NCI-H510A treated with DMSO at 0.1 percent for 48 hours (cell line): Measurements from ENCODE around the gene PPM1H.

Experiments
- DNase-seq: peaks from one replicate; lab custom pipeline; 2025; lab: John Stamatoyannopoulos, UW

The PPM1H gene

DNA sequence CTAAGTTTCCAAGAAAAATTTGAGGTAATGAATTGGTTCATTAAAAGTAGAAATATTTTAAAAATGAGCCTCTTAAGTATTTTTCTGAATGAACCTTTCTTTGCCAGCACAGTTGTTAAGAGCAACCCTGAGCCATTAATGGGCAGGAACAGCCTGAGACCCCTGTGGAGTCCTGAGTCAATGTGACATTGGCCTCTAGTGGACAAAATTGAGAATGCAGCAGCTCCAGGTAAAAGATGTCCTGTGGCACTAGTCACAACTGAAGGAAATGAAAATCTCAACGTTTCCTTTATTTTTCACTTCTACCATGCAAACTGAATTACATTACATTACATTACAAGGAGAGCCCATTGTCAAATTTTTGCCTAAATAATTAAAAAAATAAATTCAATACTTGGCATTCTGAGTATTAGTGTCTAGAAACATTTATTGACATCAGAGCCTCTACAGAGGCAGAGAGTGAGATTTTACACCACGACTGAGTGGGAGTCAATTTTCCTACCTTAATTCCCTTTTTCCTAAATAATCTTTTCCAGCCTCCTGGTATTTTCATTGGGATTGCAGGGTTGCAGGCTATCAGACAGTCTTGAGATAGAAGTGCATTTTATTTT is 135.7 kb downstream of the PPM1H start:
- peak; percentile 80 for DNase-seq

DNA sequence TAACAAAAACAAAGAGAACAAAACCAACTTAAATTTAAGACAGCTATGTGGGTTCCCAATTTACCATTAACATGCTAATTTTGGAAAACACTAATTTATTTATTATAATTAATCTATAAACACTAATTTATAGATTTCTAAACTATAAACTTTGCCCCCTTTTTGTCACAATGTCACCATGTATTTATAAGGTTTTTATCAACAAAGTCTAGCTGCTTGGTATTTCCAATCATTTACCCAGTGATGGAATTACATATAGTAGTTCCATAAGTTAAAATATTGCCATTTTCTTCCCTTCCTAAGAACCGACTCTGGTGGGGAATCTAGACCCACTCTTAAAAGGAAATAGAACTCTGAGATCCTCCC is 140.7 kb downstream of the PPM1H start:
- no peak for DNase-seq

- DNase-seq, result peak; percentile 76
Measured at GRCh38 chr12:62793256-62794217, 141.4 kb downstream of the PPM1H start.

GRCh38 chr12:62792236-62792870 is 142.6 kb downstream of the PPM1H start:
- DNase-seq, result no peak

GRCh38 chr12:62789851-62790250 is 145.1 kb downstream of the PPM1H start:
- no peak for DNase-seq

DNA sequence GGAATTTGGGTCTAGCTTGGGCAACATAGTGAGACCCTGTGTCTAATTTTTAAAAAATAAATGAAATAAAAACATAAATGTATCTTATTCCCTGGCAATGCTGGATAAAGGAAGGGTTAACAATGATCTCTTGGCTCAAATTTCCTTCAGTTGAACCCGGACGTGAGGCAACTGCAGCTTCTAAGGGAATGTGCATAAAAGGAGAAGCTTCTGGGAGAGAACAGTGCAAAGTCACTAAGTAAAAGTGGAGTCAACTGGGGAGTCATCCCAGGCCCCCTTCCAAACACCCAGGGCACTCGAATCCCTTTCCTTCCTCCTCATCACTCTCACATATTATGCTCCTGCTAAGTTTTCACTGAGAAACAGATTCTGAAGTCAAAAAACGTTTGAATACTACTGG is 147.3 kb downstream of the PPM1H start:
- no peak for DNase-seq

- no peak for DNase-seq
Measured at GRCh38 chr12:62787023-62787422, 147.9 kb downstream of the PPM1H start.

DNA sequence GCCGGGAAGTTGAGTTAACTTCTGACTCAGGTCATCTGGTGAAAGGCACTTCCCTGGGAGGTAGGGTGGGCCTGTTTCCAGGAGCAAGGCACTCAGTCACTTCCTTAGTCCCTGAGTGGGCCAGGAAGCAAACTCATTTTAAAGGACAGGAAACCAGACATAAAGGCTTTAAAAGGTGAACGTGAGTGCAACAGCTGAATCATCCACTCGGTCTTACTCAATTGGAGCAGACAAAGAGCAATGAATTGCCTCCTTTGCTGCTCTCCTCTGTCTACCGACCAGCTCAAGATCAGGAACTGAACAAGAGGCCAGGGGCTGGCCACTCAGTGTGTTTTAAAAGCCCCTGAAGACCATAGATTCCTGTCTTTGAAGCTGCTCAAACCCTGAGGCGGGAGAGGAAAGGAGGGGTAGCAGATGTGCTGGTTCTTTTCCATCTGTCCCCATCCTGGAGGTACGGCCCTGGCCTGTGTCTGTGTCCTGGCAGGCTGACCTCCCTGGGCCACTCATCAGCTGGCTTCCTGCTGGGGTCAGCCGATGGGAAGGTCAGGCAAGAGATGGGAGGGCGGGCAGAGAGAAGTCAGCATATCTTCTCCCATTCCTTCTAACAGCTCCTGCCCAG is 148.9 kb downstream of the PPM1H start:
- DNase-seq, result no peak

GRCh38 chr12:62784576-62784975 is 150.4 kb downstream of the PPM1H start:
- DNase-seq, result no peak

DNA sequence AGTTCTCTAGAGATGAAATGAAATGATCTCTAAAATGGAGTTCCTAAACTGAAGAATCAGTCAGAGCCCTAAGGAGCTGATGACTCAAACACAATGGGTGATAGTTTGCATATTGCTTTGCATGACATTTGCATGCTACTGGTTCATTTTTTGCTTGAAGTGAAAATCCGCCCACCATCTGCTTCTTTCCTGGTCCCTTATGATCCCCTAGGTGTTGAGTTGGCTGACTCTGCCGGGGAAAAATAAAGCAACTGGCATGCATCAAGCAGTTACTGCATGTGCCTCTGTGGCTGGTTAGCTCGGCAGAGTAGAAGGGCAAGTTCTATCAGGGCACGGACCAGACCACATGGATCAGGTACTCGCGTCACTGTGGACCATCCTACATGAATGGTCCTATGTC is 151.1 kb downstream of the PPM1H start:
- DNase-seq, result no peak

DNA sequence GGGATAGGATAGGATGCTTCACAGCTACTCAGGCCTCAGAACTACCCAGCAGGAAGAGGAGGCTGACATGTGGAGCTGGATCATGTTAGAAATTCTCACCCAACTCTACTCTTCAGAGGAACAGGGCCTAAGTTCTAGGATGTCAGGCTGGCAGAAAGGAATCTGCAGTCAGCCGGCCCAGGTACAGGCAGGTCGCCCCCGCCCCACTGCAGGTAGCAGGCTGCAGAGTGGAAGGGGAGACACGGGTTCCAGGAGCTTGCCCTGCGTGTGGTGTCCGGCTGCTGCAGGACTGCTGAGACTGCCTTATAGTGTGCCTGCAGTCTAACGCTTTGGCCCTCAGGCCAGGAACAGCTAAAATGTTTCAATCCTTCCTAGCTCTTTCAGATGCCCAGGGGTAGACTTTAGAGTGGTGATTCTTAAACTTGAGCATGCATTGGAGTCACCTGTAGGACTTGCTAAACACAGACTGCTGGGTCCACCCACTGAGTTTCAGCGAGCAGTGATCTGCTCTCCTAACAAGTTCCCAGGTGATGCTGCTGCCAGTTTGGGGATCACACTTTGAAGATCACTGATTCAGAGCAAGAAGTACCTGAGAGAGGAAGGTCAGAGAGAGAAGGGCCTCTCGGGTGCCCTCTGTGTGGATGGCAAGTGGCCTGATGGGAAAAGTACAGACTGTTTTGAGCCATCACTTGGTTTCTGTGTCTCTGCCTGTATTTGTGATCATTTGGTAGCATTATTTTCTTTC is 153.6 kb downstream of the PPM1H start:
- DNase-seq, result no peak

GRCh38 chr12:62779488-62779887 is 155.5 kb downstream of the PPM1H start:
- DNase-seq, result no peak

DNA sequence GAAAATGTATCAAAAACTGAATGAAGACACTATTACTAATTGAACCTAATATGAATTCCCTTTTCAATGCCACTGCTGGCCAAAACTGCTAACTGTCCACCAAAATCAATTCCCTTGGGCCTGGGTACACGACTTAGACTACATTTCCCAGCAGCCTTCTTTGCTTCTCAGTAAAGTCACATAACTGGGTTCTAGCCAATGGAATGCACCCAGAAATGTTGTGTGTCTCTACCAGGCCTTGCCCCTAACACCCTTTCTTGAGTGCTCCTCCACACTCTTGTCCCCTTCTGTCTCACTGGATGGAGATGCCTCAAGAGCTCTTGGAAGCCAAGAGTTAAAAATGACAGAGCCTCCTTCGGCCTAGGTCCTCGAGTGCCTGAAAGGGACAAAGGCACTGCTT is 156.8 kb downstream of the PPM1H start:
- DNase-seq, result no peak

GRCh38 chr12:62776997-62777396 is 158.0 kb downstream of the PPM1H start:
- peak; percentile 12 for DNase-seq

DNA sequence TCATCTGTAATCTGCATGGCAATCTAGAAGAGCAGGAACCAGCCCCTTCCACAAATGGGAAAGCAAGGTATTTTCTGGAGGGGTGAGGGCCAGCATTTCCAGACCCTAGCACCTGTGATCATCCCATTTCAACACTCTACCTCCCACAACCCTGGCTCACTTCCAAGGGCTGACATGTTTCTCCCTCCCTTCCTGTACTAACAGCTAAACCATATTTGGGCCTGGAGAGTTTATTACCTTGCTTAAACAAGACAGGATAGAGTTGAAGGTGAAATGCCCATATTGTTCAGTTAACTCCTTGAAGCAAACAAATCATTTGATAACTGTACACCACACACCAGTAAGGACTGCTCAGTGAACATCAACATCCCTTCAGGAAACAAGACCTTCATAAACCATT is 158.4 kb downstream of the PPM1H start:
- no peak for DNase-seq

DNA sequence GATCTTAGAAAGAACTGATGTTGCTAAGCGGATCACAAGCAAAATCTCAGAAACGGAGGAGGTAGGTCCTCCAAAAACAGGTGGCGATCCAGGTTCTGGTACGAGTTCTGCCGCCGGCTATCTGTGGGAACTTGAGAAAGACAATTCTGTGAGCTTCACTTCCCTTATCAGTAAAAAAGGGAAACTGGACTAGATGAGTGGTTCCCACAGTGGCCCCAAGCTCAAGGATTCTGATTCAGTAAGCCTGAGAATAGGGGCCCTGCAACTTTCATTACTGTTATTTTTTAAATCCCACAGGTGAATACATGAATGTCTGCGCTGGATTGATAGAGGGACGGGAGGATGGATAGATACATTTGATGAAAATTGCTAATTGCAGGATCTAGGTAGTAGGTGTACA is 160.2 kb downstream of the PPM1H start:
- DNase-seq, result no peak

GRCh38 chr12:62772416-62772955 is 162.5 kb downstream of the PPM1H start:
- DNase-seq, result no peak

GRCh38 chr12:62771828-62772227 is 163.1 kb downstream of the PPM1H start:
- DNase-seq, result no peak

DNA sequence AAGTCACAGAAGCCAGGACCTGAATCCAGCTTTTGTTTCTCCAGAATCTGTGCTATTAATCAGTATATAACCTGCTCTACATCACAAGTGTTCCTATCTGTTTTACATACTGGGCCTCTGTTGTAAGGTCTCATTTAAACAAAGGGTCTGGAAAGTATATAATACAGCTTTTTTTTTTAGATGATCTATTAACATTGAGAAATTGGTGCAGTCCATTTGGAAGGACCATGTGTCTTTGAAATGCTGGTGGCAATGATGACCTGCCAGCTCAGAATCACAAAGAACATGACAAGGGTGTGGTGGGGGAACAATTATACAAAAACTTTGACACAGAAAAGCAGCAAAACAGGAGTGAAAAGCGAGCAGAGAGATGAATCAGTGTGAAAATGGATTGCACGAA is 164.6 kb downstream of the PPM1H start:
- no peak for DNase-seq

DNA sequence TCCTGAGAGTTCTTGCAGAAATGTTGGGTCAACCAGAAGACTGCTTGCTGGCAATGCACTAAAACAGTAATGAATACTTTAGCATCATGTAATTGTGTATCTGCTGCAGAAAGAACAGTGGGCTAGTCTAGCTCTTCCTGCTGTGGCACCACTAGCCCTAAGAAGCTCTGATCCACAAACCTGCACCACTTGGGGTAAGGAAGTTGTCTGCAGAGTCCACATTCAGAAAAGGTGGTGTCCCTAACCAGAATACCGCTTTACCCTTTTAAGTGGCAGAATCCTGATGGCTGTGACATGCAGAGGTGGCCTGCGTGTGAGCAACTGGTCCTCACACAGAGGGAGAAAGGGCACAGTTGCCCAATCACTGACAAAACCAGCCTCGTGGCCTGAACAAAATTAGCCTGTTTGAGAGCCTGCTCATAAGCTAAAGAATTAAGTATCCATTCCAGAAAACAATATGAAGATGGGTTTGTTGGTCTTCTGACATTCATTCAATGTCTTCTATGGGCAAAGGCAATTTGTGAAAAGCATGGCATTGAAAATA is 165.8 kb downstream of the PPM1H start:
- DNase-seq, result no peak

GRCh38 chr12:62767946-62768345 is 167.0 kb downstream of the PPM1H start:
- no peak for DNase-seq
